Measurements from ENCODE around the gene MMUT. TPM values are rescaled to one million over a fixed set of nuclear protein-coding genes. Genes with fewer than 3 reads are reported as not detected.
"Not testable (repeated sequence)": the region's sequence is repeated elsewhere in the genome, so short reads cannot be mapped to it uniquely, and the experiment has no call there.

The MMUT gene
- total RNA-seq, 1 donor = 6.2 TPM

DNA sequence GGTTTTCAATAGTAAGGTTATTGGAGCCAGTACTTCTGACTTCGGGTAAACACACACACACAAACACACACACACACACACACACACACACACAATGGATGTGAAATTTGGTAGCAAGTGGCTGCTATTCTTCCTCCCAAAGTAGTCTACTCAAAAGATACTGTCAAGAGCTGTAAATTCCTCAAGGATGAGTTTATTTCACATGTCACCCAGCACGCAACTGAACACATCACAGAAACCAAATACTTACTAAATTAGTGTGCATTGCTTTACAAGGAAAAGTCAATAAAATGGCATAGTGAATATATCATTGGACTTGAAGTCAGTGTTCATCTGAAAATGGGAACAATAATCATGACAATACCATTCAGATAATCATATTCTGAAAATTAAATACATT is 32.9 kb downstream of the MMUT start:
- no peak for DNase-seq (ENCODE audit: low read depth in 2 of 3, low spot score in 2 of 3)

DNA sequence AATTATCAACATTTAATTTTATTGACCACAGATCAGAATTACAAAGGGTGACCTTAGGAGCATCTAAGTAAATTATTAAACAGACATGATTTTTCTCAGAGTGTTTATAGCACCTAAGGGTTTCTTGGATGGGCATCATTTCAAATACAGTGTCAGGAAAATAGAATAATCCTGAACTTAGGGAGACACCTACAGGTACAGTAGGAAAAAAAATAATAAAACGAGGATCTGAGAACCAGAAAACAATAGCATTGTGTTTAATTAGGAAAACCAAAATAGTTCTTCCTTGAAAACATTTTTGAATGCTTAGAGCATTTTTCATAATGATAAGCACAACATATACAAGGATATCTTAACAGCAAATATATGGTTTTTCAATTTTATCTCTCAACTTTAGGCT is 39.2 kb downstream of the MMUT start:
- no peak for DNase-seq (ENCODE audit: low read depth in 2 of 3, low spot score in 2 of 3)

DNA sequence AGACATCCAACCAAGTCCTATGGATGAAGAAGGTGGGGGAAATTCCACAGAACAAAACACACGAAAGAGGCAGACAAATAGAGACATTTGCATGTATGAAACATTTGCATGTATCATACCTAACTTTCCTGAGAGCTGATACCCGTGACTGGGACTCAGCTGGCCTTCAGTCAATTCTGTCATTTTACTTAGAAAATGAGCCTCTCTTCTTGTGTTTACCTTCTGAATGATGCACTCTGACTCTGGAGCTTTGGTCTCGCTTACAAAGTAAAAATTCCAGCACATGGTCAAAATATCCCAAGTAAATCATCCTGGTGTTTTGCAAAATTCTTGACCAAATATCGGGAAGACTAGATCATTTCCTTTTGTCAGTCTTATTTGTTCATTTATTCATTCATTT is 46.9 kb downstream of the MMUT start:
- DNase-seq (ENCODE audit: low read depth in 2 of 3, low spot score in 2 of 3) = no peak

DNA sequence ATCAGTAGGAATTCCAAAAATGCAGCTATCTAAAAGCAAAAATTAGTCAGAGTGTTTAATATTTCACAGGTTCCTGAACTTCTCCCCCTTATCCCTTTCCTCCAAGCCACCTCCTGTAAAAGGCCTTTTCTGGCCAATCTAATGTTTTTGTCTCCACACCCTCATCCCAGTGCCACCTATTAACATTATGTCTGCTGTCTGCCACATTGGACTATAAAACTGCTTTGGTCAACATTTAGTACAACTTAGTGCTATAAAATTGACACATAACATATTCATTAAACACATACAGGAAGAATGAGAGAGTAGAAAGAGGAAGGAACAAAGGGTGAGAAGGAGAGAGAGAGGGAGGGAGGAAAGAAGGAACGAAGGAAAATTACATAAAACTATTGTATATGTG is 47.7 kb downstream of the MMUT start:
- no peak for DNase-seq (ENCODE audit: low read depth in 2 of 3, low spot score in 2 of 3)

- no peak for DNase-seq (ENCODE audit: low read depth in 2 of 3, low spot score in 2 of 3)
Observed at GRCh38 chr6:49410564-49410963, 52.5 kb downstream of the MMUT start.

DNA sequence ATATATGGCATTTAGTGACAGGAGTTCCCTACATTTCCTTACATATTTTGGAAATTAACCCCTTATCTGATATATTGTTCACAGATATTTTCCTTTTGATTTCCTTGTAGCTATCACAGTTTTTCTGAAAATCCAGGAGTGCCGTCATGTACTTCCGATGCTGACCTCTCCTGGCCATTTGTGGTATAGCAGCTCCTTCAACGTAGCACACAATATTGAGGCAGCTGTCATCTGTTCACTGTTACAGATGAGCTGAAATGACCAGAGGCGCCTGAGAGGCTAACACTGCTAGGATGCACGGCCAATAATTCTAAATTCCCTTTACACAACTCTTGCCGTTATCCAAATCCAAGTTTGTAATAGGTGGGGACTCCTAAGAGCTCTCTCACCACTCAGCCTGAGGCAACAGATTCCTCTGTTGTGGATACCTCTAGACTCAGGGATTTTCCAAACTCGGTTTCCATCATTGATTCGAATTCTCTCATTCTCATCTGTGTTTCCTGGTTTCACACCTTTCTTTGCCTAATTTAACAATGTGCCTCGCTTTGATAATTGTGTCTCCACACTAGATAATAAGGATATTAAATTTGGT is 53.0 kb downstream of the MMUT start:
- DNase-seq (ENCODE audit: low read depth in 2 of 3, low spot score in 2 of 3) = peak; percentile 18 to 63 (median 38)

DNA sequence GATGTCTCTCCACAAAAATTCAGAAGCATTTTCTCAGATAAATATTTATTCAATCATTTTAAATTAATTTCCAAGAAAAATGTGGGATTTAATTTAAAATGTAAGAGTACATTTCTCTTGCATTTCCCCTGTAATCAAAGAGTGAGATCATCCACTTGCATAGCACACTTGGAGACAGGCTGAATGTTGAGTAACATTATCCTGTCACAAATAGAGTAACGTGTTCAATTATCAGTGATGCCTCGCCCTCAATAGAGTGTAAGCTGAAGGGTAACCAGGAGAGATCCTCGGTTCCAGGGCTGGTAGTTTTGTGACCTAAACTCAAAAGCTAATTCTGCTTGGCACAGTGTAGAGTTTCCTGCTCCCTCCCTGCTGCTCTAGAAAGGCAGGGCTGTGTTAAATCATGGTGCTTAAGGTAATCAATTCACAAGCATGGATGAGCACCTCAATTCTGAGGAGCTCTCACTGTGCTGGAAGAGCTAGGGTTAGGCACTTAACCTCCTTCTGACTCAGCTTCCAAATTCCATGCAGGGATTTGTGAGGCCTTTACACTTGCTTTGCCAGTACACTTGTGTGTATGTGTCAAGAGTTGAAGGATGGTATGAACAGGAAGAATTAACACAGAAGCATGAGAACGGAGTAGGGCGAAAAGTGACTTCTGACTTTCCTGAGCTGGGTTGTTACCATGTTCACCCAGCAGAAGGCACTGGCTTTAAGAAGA is 56.6 kb downstream of the MMUT start:
- no peak for DNase-seq (ENCODE audit: low read depth in 2 of 3, low spot score in 2 of 3)

- no peak for DNase-seq (ENCODE audit: low read depth in 2 of 3, low spot score in 2 of 3)
Observed at GRCh38 chr6:49401063-49401462, 62.0 kb downstream of the MMUT start.

DNA sequence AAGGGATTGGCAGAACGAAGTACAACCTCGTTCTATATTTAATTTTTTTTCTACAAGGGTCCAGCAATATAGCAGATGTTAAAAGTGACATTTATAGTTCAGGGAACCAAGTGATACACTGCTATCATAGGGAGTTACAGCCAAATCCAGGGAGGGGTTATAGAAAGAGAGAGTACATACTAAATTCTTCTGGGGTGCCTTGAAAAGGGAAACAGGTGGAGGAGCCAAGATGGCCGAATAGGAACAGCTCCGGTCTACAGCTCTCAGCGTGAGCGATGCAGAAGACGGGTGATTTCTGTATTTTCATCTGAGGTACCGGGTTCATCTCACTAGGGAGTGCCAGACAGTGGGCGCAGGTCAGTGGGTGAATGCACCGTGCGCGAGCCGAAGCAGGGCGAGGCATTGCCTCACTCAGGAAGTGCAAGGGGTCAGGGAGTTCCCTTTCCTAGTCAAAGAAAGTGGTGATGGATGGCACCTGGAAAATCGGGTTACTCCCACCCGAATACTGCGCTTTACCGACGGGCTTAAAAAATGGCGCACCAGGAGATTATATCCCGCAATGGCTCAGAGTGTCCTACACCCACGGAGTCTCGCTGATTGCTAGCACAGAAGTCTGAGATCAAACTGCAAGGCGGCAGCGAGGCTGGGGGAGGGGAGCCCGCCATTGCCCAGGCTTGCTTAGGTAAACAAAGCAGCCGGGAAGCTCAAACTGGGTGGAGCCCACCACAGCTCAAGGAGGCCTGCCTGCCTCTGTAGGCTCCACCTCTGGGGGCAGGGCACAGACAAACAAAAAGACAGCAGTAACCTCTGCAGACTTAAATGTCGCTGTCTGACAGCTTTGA is 76.2 kb downstream of the MMUT start:
- DNase-seq (ENCODE audit: low read depth in 2 of 3, low spot score in 2 of 3) = not testable (repeated sequence)

GRCh38 chr6:49384904-49385303 is 78.1 kb downstream of the MMUT start:
- DNase-seq (ENCODE audit: low read depth in 2 of 3, low spot score in 2 of 3) = no peak

Other genes starting within 250 kb of the MMUT start
- 1.1 TPM for gene CENPQ, start 117 bp upstream of the MMUT start, total RNA-seq
- gene GLYATL3, start 36.7 kb upstream of the MMUT start, total RNA-seq = not detected
- 1.3 TPM for gene C6orf141, start 87.4 kb upstream of the MMUT start, total RNA-seq
- 3.5 TPM for gene RHAG, start 173.6 kb upstream of the MMUT start, total RNA-seq

Measured in hematopoietic multipotent progenitor cell (in vitro differentiated cells).